Chondrocyte (in vitro differentiated cells): ENCODE measurements around the gene OLAH. TPM values are rescaled to one million over a fixed set of nuclear protein-coding genes. Genes with fewer than 3 reads are reported as not detected.

Source experiments
- DNase-seq: peaks from one replicate; pipeline ENCODE4 v3.0.0; 2021; ENCODE audit warnings: mixed read lengths, low spot score
- H3K27ac Mint-ChIP-seq: one replicate; pipeline ENCODE4 v1.8.0; 2021; ENCODE audit warnings: mild to moderate bottlenecking, moderate library complexity, mixed read lengths; ENCODE audit not compliant: unreplicated experiment
- H3K27me3 Mint-ChIP-seq: 2 replicates; pipeline ENCODE4 v1.8.0; 2021; ENCODE audit warnings: low read depth, mixed read lengths
- H3K36me3 Mint-ChIP-seq: 2 replicates; pipeline ENCODE4 v1.8.0; 2021; ENCODE audit warnings: low read depth, mixed read lengths
- H3K4me1 Mint-ChIP-seq: 2 replicates; pipeline ENCODE4 v1.8.0; 2021; ENCODE audit warnings: low read depth, mild to moderate bottlenecking, mixed read lengths
- H3K4me3 Mint-ChIP-seq: one replicate; pipeline ENCODE4 v1.8.0; 2021; ENCODE audit warnings: mild to moderate bottlenecking, moderate library complexity, mixed read lengths; ENCODE audit not compliant: unreplicated experiment
- H3K9me3 Mint-ChIP-seq: 2 replicates; pipeline ENCODE4 v1.8.0; 2021; ENCODE audit warnings: low read depth, mixed read lengths
- total RNA-seq: library from RNA; stranded (reverse); gene quantifications from 3 replicates; pipeline ENCODE4 v1.2.1, GENCODE V29; 2021
- TF ChIP-seq, protein P1 (sequence below): fragments of 200-600 bp; sonication (generic); IDR thresholded peaks from 2 replicates; pipeline ENCODE4 v1.5.0; 2021; ENCODE audit warnings: antibody characterized with exemption, mild to moderate bottlenecking, moderate library complexity

The OLAH gene
- total RNA-seq, 1 donor from 2014 or later = 1.9 TPM

DNA sequence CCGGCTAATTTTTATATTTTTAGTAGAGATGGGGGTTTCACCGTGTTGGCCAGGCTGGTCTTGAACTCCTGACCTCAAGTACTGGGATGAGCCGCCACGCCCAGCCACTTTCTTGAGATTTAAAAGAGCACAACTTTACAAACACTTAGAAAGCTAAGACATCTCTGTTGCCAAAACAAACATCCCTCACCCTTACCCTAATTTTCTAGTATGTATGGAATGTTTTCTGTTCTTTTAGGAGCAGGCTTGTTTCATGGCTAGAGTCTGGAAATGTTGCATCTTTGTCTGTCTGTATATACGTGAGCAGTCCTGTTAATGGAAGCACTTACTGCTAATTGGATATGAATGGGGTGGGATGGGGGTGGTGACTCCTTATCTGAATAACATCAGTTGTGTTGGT is 2.9 kb downstream of the OLAH start:
- Mint-ChIP-seq H3K36me3 (peaks cover 2% of the 10 kb centered on the region), H3K9me3 (peaks cover 3% of the 10 kb centered on the region), H3K27me3 (no peaks in the 10 kb centered on the region), H3K4me3 (no peak overlapping the region), H3K27ac (peak overlapping the region; percentile 94), H3K4me1 (peaks cover 45% of the 10 kb centered on the region)
- no peak for DNase-seq
- TF ChIP-seq, protein P1, sequence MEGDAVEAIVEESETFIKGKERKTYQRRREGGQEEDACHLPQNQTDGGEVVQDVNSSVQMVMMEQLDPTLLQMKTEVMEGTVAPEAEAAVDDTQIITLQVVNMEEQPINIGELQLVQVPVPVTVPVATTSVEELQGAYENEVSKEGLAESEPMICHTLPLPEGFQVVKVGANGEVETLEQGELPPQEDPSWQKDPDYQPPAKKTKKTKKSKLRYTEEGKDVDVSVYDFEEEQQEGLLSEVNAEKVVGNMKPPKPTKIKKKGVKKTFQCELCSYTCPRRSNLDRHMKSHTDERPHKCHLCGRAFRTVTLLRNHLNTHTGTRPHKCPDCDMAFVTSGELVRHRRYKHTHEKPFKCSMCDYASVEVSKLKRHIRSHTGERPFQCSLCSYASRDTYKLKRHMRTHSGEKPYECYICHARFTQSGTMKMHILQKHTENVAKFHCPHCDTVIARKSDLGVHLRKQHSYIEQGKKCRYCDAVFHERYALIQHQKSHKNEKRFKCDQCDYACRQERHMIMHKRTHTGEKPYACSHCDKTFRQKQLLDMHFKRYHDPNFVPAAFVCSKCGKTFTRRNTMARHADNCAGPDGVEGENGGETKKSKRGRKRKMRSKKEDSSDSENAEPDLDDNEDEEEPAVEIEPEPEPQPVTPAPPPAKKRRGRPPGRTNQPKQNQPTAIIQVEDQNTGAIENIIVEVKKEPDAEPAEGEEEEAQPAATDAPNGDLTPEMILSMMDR = no peak

DNA sequence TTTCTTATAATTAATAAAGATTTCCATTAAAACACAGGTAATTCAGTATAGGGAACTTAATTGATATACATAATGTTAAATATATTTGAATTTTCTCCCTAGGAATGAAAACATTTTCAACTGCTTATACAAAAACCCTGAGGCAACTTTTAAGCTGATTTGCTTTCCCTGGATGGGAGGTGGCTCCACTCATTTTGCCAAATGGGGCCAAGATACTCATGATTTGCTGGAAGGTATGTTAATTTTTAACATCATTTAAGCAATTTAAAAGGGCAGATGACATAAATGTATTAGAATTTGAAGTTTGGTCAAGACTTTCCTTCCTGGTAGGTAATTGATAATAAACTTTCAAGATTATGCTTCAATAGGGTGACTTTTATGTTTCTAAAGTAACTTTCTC is 5.8 kb downstream of the OLAH start:
- Mint-ChIP-seq H3K9me3 (peaks cover 3% of the 10 kb centered on the region), H3K36me3 (peaks cover under 1% of the 10 kb centered on the region), H3K27me3 (no peaks in the 10 kb centered on the region), H3K4me1 (peaks cover 51% of the 10 kb centered on the region), H3K4me3 (no peak overlapping the region), H3K27ac (peak overlapping the region; percentile 27)
- TF ChIP-seq, protein P1 = no peak
- DNase-seq = no peak

DNA sequence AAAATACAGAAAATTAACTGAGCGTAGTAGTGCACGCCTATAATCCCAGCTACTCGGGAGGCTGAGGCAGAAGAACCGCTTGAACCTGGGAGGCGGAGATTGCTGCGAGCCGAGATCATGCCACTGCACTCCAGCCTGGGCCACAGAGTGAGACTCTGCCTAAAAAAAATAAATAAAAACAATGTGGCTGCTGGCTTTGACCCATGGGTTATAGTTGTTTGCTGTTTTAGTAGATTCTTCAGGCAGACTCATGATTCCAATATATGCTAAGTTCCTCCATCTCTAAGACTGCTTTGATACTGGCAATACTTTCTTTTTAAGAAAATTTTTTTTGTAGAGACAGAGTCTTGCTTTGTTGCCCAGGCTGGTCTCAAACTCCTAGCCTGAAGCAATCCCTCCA is 8.4 kb downstream of the OLAH start:
- DNase-seq = no peak
- Mint-ChIP-seq H3K9me3 (peaks cover 5% of the 10 kb centered on the region), H3K27ac (peak overlapping the region; percentile 71), H3K4me3 (no peak overlapping the region), H3K4me1 (peaks cover 27% of the 10 kb centered on the region), H3K36me3 (peaks cover 1% of the 10 kb centered on the region), H3K27me3 (no peaks in the 10 kb centered on the region)
- TF ChIP-seq, protein P1 = no peak

GRCh38 chr10:15053061-15053460 is 9.3 kb downstream of the OLAH start:
- no peak for DNase-seq
- Mint-ChIP-seq H3K4me1 (peaks cover 19% of the 10 kb centered on the region), H3K27me3 (no peaks in the 10 kb centered on the region), H3K36me3 (peaks cover 1% of the 10 kb centered on the region), H3K9me3 (peaks cover 5% of the 10 kb centered on the region), H3K27ac (no peak overlapping the region), H3K4me3 (no peak overlapping the region)
- TF ChIP-seq, protein P1 = no peak

DNA sequence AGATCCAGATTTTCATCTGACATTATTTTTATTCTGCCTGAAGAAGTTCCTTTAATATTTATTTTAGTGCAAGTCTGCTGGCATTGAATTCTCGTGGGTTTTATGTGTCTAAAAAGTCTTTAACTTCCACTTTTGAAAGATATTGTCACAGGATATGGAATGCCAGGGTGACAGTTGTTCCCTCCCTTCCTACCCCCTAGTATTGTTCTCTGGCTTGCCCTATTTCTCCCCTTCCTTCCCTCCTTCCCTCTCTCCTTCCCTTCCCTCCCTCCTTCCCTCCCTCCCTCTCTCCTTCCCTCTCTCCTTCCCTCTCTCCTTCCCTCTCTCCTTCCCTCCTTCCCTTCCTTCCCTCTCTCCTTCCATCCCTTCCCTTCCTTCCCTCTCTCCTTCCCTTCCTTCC is 14.9 kb downstream of the OLAH start:
- TF ChIP-seq, protein P1 = no peak
- Mint-ChIP-seq H3K27me3 (no peaks in the 10 kb centered on the region), H3K4me1 (no peaks in the 10 kb centered on the region), H3K4me3 (no peak overlapping the region), H3K9me3 (peaks cover 22% of the 10 kb centered on the region), H3K36me3 (peaks cover 15% of the 10 kb centered on the region), H3K27ac (no peak overlapping the region)
- DNase-seq = no peak
